ENCODE data around the gene OGDH. TPM values are rescaled to one million over a fixed set of nuclear protein-coding genes. Genes with fewer than 3 reads are reported as not detected.

The OGDH gene
- total and polyA plus RNA-seq, 2 experiments from 2014 or later, result 13.5 to 76.9 TPM

- Histone ChIP-seq H3K4me3 (no peak overlapping the region), H4K20me1 (replicated peaks; ENCODE audit: insufficient read depth) (peaks cover 8% of the 10 kb centered on the region), H3K4me2 (no peak overlapping the region), H3K9me2 (ENCODE audit: insufficient read depth) (no peaks in the 10 kb centered on the region), H2AFZ (no peak overlapping the region), H3K79me2 (replicated peaks; ENCODE audit: insufficient read depth) (peaks cover 99% of the 10 kb centered on the region), H3K27me3 (ENCODE audit: insufficient read depth) (no peaks in the 10 kb centered on the region), H3K36me3 (ENCODE audit: insufficient read depth) (no peaks in the 10 kb centered on the region), H3F3A (replicated peaks; ENCODE audit: low read depth) (no peaks in the 10 kb centered on the region), H3K4me1 (ENCODE audit: insufficient read depth) (peaks cover 13% of the 10 kb centered on the region), H3K27ac (ENCODE audit: low read depth) (0 out of 2 replicates have a peak overlapping the region, but pooled peaks have one; percentile 14)
- Mint-ChIP-seq H3K27me3 (ENCODE audit: insufficient read depth, low read depth, poor library complexity) (peaks cover 7% of the 10 kb centered on the region), H3K27ac (peak overlapping the region; percentile 79), H3K4me1 (peaks cover 21% of the 10 kb centered on the region), H3K9me3 (no peaks in the 10 kb centered on the region), H3K36me3 (ENCODE audit: low read depth) (no peaks in the 10 kb centered on the region), H3K4me3 (no peak overlapping the region)
- no peak for TF ChIP-seq CREB1 (CRISPR knock-in tag; IDR thresholded peaks at IDR 0.05; ENCODE audit: low read depth)
- TF ChIP-seq ZNF331 (CRISPR knock-in tag; IDR thresholded peaks at IDR 0.05; ENCODE audit: low read depth), result no peak
- TF ChIP-seq ZNF114 (CRISPR knock-in tag; IDR thresholded peaks at IDR 0.05), result no peak
- no peak for TF ChIP-seq NANOG (IDR thresholded peaks at IDR 0.05; ENCODE audit: borderline replicate concordance)
- no peak for TF ChIP-seq EZH2phosphoT487 (IDR thresholded peaks at IDR 0.05; ENCODE audit: unreplicated experiment)
- TF ChIP-seq POLR2AphosphoS5 (IDR thresholded peaks at IDR 0.05; ENCODE audit: low read depth), result no peak
- TF ChIP-seq EZH2 (IDR thresholded peaks at IDR 0.05; ENCODE audit: low read depth, unreplicated experiment), result no peak
- TF ChIP-seq, protein P1, sequence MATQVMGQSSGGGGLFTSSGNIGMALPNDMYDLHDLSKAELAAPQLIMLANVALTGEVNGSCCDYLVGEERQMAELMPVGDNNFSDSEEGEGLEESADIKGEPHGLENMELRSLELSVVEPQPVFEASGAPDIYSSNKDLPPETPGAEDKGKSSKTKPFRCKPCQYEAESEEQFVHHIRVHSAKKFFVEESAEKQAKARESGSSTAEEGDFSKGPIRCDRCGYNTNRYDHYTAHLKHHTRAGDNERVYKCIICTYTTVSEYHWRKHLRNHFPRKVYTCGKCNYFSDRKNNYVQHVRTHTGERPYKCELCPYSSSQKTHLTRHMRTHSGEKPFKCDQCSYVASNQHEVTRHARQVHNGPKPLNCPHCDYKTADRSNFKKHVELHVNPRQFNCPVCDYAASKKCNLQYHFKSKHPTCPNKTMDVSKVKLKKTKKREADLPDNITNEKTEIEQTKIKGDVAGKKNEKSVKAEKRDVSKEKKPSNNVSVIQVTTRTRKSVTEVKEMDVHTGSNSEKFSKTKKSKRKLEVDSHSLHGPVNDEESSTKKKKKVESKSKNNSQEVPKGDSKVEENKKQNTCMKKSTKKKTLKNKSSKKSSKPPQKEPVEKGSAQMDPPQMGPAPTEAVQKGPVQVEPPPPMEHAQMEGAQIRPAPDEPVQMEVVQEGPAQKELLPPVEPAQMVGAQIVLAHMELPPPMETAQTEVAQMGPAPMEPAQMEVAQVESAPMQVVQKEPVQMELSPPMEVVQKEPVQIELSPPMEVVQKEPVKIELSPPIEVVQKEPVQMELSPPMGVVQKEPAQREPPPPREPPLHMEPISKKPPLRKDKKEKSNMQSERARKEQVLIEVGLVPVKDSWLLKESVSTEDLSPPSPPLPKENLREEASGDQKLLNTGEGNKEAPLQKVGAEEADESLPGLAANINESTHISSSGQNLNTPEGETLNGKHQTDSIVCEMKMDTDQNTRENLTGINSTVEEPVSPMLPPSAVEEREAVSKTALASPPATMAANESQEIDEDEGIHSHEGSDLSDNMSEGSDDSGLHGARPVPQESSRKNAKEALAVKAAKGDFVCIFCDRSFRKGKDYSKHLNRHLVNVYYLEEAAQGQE (IDR thresholded peaks at IDR 0.05; ENCODE audit: unreplicated experiment), result no peak
- no peak for TF ChIP-seq JUNB (IDR thresholded peaks at IDR 0.05; ENCODE audit: unreplicated experiment)
- TF ChIP-seq ZNF462 (CRISPR knock-in tag; IDR thresholded peaks at IDR 0.05), result no peak
- TF ChIP-seq STAT1 (IDR thresholded peaks at IDR 0.05; ENCODE audit: unreplicated experiment), result no peak
- TF ChIP-seq, protein P2, sequence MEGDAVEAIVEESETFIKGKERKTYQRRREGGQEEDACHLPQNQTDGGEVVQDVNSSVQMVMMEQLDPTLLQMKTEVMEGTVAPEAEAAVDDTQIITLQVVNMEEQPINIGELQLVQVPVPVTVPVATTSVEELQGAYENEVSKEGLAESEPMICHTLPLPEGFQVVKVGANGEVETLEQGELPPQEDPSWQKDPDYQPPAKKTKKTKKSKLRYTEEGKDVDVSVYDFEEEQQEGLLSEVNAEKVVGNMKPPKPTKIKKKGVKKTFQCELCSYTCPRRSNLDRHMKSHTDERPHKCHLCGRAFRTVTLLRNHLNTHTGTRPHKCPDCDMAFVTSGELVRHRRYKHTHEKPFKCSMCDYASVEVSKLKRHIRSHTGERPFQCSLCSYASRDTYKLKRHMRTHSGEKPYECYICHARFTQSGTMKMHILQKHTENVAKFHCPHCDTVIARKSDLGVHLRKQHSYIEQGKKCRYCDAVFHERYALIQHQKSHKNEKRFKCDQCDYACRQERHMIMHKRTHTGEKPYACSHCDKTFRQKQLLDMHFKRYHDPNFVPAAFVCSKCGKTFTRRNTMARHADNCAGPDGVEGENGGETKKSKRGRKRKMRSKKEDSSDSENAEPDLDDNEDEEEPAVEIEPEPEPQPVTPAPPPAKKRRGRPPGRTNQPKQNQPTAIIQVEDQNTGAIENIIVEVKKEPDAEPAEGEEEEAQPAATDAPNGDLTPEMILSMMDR (conservative IDR thresholded peaks at IDR 0.05; ENCODE audit: low read depth in 2 of 2), result no peak
- TF ChIP-seq, protein P3, sequence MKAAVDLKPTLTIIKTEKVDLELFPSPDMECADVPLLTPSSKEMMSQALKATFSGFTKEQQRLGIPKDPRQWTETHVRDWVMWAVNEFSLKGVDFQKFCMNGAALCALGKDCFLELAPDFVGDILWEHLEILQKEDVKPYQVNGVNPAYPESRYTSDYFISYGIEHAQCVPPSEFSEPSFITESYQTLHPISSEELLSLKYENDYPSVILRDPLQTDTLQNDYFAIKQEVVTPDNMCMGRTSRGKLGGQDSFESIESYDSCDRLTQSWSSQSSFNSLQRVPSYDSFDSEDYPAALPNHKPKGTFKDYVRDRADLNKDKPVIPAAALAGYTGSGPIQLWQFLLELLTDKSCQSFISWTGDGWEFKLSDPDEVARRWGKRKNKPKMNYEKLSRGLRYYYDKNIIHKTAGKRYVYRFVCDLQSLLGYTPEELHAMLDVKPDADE (IDR thresholded peaks at IDR 0.05), result no peak
- no peak for DNase-seq (ENCODE audit: low spot score)
- peak; percentile 54 for ATAC-seq
Observed at GRCh38 chr7:44615149-44615611, 8.8 kb downstream of the OGDH start.

Measured in GM23338 (cell line).